Mesendoderm (in vitro differentiated cells): ENCODE results near the gene TCERG1L.

Source experiments
- DNase-seq: peaks from one replicate; pipeline ENCODE4 v3.0.0; 2013
- H2AK5ac ChIP-seq: 2 replicates; pipeline ENCODE4 v1.6.1; 2013; ENCODE audit warnings: low read length, inconsistent platforms
- H2BK120ac ChIP-seq: 2 replicates; pipeline ENCODE4 v1.6.1; 2013; ENCODE audit warnings: low read depth, mild to moderate bottlenecking, low read length, moderate library complexity, mixed read lengths
- H2BK15ac ChIP-seq: replicated peaks from 2 replicates; pipeline ENCODE4 v1.6.1; 2013; ENCODE audit warnings: low read depth, mild to moderate bottlenecking, moderate library complexity
- H2BK5ac ChIP-seq: 2 replicates; pipeline ENCODE4 v1.6.1; 2013; ENCODE audit warnings: low read length, inconsistent platforms
- H3K18ac ChIP-seq: 2 replicates; pipeline ENCODE4 v1.6.1; 2013; ENCODE audit warnings: mild to moderate bottlenecking, low read length, mixed read lengths
- H3K23ac ChIP-seq: one replicate; pipeline ENCODE4 v1.6.1; 2013; ENCODE audit warnings: low read length
- H3K27ac ChIP-seq: 2 replicates; pipeline ENCODE4 v1.5.1; 2013; ENCODE audit warnings: low read depth, mild to moderate bottlenecking, inconsistent platforms, low read length, moderate library complexity
- H3K27me3 ChIP-seq: 2 replicates; pipeline ENCODE4 v1.6.1; 2013; ENCODE audit warnings: low read length, control low read depth, mild to moderate bottlenecking, inconsistent platforms; ENCODE audit not compliant: insufficient read depth, poor library complexity
- H3K36me3 ChIP-seq: 2 replicates; pipeline ENCODE4 v1.6.1; 2013; ENCODE audit warnings: low read length, inconsistent platforms; ENCODE audit not compliant: control insufficient read depth, insufficient read depth
- H3K4ac ChIP-seq: one replicate; pipeline ENCODE4 v1.6.1; 2013; ENCODE audit warnings: low read depth, mild to moderate bottlenecking, low read length, moderate library complexity
- H3K4me1 ChIP-seq: 2 replicates; pipeline ENCODE4 v1.6.1; 2013; ENCODE audit warnings: low read depth, low read length, inconsistent platforms; ENCODE audit not compliant: control insufficient read depth
- H3K4me2 ChIP-seq: 2 replicates; pipeline ENCODE4 v1.6.1; 2013; ENCODE audit warnings: low read length
- H3K4me3 ChIP-seq: 2 replicates; pipeline ENCODE4 v1.5.1; 2013; ENCODE audit warnings: mild to moderate bottlenecking, low read length
- H3K56ac ChIP-seq: one replicate; pipeline ENCODE4 v1.6.1; 2013; ENCODE audit warnings: low read length
- H3K79me1 ChIP-seq: 2 replicates; pipeline ENCODE4 v1.6.1; 2013; ENCODE audit warnings: low read length, inconsistent platforms
- H3K79me2 ChIP-seq: 2 replicates; pipeline ENCODE4 v1.6.1; 2013; ENCODE audit warnings: mild to moderate bottlenecking, low read length; ENCODE audit not compliant: control insufficient read depth, insufficient read depth
- H3K9ac ChIP-seq: 2 replicates; pipeline ENCODE4 v1.6.1; 2013; ENCODE audit warnings: low read length, inconsistent platforms
- H4K5ac ChIP-seq: one replicate; pipeline ENCODE4 v1.6.1; 2013; ENCODE audit warnings: low read length
- H4K8ac ChIP-seq: one replicate; pipeline ENCODE4 v1.6.1; 2013; ENCODE audit warnings: low read depth, mild to moderate bottlenecking, control low read depth, low read length, moderate library complexity
- WGBS: extraction: QIAGEN DNeasy Blood & Tissue Kit; methylation state at CpG from one replicate; pipeline ENCODE4 v1.1.7; 2013; ENCODE audit warnings: low lambda C conversion rate, missing lambda C conversion rate; ENCODE audit not compliant: insufficient coverage; ENCODE audit errors: extremely low coverage; 5-methylcytosine and 5-hydroxymethylcytosine counted together

TCERG1L gene

DNA sequence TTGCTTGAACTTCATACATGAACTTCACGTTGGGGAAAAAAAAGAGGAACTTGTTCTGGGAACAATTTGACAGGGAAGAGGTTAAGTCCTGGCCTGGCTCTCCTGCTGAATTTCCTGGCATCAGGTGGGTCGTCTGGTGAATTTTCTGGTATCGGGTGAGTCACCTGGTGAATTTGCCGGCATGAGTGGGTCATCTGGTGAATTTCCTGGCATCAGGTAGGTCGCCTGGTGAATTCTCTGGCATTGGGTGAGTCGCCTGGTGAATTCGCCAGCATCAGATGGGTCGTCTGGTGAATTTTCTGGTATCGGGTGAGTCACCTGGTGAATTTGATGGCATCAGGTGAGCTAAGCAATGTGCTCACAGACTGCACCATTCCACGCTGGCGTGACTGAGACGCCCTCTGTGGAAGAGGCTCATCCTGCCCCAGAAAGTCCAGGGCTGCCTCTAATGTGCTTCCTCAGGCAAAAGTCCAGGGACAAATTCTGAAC is 255.4 kb downstream of the TCERG1L start:
- Histone ChIP-seq H3K79me2 (no peaks in the 10 kb centered on the region), H3K4me1 (no peaks in the 10 kb centered on the region), H3K4me3 (no peak overlapping the region), H3K23ac (no peak overlapping the region), H3K27ac (no peak overlapping the region), H2BK120ac (no peak overlapping the region), H2BK5ac (no peak overlapping the region), H3K56ac (no peak overlapping the region), H3K27me3 (no peaks in the 10 kb centered on the region), H4K5ac (no peak overlapping the region), H2AK5ac (no peak overlapping the region), H3K9ac (no peak overlapping the region), H3K79me1 (no peaks in the 10 kb centered on the region), H3K36me3 (no peaks in the 10 kb centered on the region), H4K8ac (no peak overlapping the region), H3K4me2 (no peak overlapping the region), H2BK15ac (no peak overlapping the region), H3K18ac (no peak overlapping the region), H3K4ac (no peak overlapping the region)
- DNase-seq, result no peak
- no CpG with 5 or more reads among the region's 12 CpGs for WGBS

DNA sequence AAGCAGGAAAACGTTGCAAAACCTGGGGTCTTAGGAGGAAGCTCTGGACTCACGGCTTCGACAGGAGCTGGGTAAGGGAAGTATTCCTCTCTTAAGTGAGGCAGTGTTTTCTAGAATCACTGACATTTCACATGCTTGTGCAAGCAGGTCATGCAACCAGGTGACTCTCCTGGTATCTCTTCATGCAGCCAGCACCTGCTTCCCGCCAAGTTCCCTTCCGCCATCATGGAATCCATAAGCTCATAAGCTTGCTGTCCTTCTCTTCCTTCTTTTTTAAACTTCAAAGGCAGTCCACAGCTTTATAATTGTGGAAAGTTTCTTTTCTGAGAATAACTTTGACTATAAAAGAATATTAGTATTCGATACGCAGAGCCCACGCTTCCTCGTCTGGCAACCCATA is 256.1 kb downstream of the TCERG1L start:
- Histone ChIP-seq H3K18ac (no peak overlapping the region), H4K5ac (no peak overlapping the region), H2BK5ac (no peak overlapping the region), H3K4me1 (no peaks in the 10 kb centered on the region), H3K23ac (no peak overlapping the region), H3K4me2 (no peak overlapping the region), H3K9ac (no peak overlapping the region), H3K27me3 (no peaks in the 10 kb centered on the region), H3K36me3 (no peaks in the 10 kb centered on the region), H3K56ac (no peak overlapping the region), H3K27ac (no peak overlapping the region), H2BK15ac (no peak overlapping the region), H3K79me2 (no peaks in the 10 kb centered on the region), H3K79me1 (no peaks in the 10 kb centered on the region), H3K4ac (no peak overlapping the region), H2AK5ac (no peak overlapping the region), H2BK120ac (no peak overlapping the region), H4K8ac (no peak overlapping the region), H3K4me3 (no peak overlapping the region)
- DNase-seq, result no peak
- WGBS, result no CpG with 5 or more reads among the region's 9 CpGs

- no CpG with 5 or more reads among the region's 2 CpGs for WGBS
- Histone ChIP-seq H3K4me3 (no peak overlapping the region), H2BK120ac (no peak overlapping the region), H3K4ac (no peak overlapping the region), H3K79me2 (no peaks in the 10 kb centered on the region), H3K79me1 (no peaks in the 10 kb centered on the region), H3K9ac (no peak overlapping the region), H3K27me3 (no peaks in the 10 kb centered on the region), H3K36me3 (no peaks in the 10 kb centered on the region), H3K56ac (no peak overlapping the region), H2BK5ac (no peak overlapping the region), H3K4me2 (no peak overlapping the region), H3K18ac (no peak overlapping the region), H2BK15ac (peak overlapping the region; percentile 19), H3K4me1 (peaks cover 7% of the 10 kb centered on the region), H2AK5ac (no peak overlapping the region), H4K8ac (no peak overlapping the region), H4K5ac (no peak overlapping the region), H3K23ac (no peak overlapping the region), H3K27ac (no peak overlapping the region)
- no peak for DNase-seq
These were observed 258.3 kb downstream of the TCERG1L start for GRCh38 chr10:131053192-131053591.

GRCh38 chr10:131050162-131050766 is 261.3 kb downstream of the TCERG1L start:
- no CpG with 5 or more reads among the region's 10 CpGs for WGBS
- no peak overlapping the region for H4K5ac ChIP-seq

DNA sequence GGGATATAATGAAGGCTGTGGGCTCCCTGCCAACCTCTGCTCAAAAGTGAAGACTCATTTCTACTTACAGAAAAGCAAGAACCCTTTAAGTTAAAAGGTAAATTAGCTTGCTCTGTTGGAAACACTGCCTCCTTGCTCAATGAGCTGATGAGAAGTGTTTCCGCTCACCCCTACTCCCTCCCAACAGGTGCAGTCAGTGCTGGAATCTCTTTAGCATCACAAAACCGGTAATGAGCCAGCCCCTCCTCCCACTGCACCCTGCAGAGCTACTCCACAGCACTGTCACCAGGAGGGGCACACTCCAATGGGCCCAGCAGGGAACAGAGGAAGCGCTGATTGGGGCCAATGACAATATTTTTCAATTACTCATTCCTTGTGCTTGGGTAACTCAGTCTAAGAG is 262.5 kb downstream of the TCERG1L start:
- H4K5ac ChIP-seq, result no peak overlapping the region
- no peak overlapping the region for H2AK5ac ChIP-seq
- no peak overlapping the region for H3K4me2 ChIP-seq
- H3K79me2 ChIP-seq, result no peaks in the 10 kb centered on the region
- no peak overlapping the region for H3K18ac ChIP-seq
- no peak overlapping the region for H3K4me3 ChIP-seq
- no peaks in the 10 kb centered on the region for H3K79me1 ChIP-seq
- no peak overlapping the region for H3K4ac ChIP-seq
- no peak overlapping the region for H3K56ac ChIP-seq
- H2BK120ac ChIP-seq, result no peak overlapping the region
- no peak overlapping the region for H2BK5ac ChIP-seq
- H3K27me3 ChIP-seq, result no peaks in the 10 kb centered on the region
- no peak overlapping the region for H4K8ac ChIP-seq
- H3K27ac ChIP-seq, result peak overlapping the region; percentile 65
- no peak overlapping the region for H3K9ac ChIP-seq
- H2BK15ac ChIP-seq, result no peak overlapping the region
- peak; percentile 94 for DNase-seq
- no peak overlapping the region for H3K23ac ChIP-seq
- no peaks in the 10 kb centered on the region for H3K36me3 ChIP-seq
- peaks cover 7% of the 10 kb centered on the region for H3K4me1 ChIP-seq
- WGBS, result no CpG with 5 or more reads among the region's 3 CpGs

More at GRCh38 chr10:131050162-131050766, 261.3 kb downstream of the TCERG1L start:
- no peak overlapping the region for H2BK120ac ChIP-seq
- H2BK5ac ChIP-seq, result no peak overlapping the region
- H3K9ac ChIP-seq, result no peak overlapping the region
- no peak overlapping the region for H3K4me3 ChIP-seq
- no peak overlapping the region for H3K56ac ChIP-seq
- H3K27me3 ChIP-seq, result no peaks in the 10 kb centered on the region
- H3K79me2 ChIP-seq, result no peaks in the 10 kb centered on the region
- H3K36me3 ChIP-seq, result no peaks in the 10 kb centered on the region
- no peak overlapping the region for H3K23ac ChIP-seq
- H3K4me2 ChIP-seq, result no peak overlapping the region
- no peaks in the 10 kb centered on the region for H3K79me1 ChIP-seq
- no peak overlapping the region for H3K4ac ChIP-seq
- H3K18ac ChIP-seq, result no peak overlapping the region
- no peak overlapping the region for H3K27ac ChIP-seq
- peaks cover 7% of the 10 kb centered on the region for H3K4me1 ChIP-seq
- no peak overlapping the region for H2AK5ac ChIP-seq
- no peak overlapping the region for H2BK15ac ChIP-seq
- DNase-seq, result peak; percentile 44
- H4K8ac ChIP-seq, result no peak overlapping the region

DNA sequence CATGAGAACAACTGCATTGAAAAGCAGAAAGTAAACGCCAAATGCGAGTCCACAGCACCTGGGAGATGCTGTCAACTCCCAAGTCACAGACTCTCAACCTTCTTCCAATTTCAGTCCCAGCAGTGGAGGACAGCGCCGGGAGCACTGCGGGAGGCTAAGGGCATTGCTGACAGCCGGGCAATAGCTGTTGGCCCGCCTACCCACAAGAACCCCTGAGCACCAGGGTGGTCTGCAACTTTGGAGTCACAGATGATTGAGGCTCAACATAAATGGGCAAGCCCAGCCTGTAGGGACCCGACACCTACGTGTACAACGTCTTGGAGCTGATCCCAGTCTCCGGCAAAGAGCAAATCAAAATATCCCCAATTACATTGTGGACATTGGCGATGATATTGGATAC is 262.9 kb downstream of the TCERG1L start:
- peak; percentile 42 for DNase-seq
- H3K4me3 ChIP-seq, result no peak overlapping the region
- H3K4me1 ChIP-seq, result peaks cover 7% of the 10 kb centered on the region

More for the DNA sequence above, 262.9 kb downstream of the TCERG1L start:
- Histone ChIP-seq H2AK5ac (no peak overlapping the region), H2BK120ac (no peak overlapping the region), H3K18ac (peak overlapping the region; percentile 7), H2BK5ac (no peak overlapping the region), H3K27ac (peak overlapping the region; percentile 65), H3K79me2 (no peaks in the 10 kb centered on the region), H3K27me3 (no peaks in the 10 kb centered on the region), H4K8ac (no peak overlapping the region), H3K36me3 (no peaks in the 10 kb centered on the region), H3K4ac (no peak overlapping the region), H3K23ac (no peak overlapping the region), H4K5ac (no peak overlapping the region), H3K4me2 (no peak overlapping the region), H3K79me1 (no peaks in the 10 kb centered on the region), H3K9ac (no peak overlapping the region), H3K56ac (peak overlapping the region; percentile 38), H2BK15ac (no peak overlapping the region)
- no CpG with 5 or more reads among the region's 12 CpGs for WGBS
